Brain microvascular endothelial cell (primary cell): ENCODE data around the gene PIGO.

Experiments
- DNase-seq: peaks from one replicate; pipeline ENCODE4 v3.0.0-alpha.2; 2020
- H3K27ac ChIP-seq: fragments of 250-450 bp; sonication (Bioruptor Pico); 2 replicates; pipeline ENCODE4 v1.5.1; 2020; ENCODE audit warnings: mild to moderate bottlenecking, moderate library complexity
- H3K27me3 ChIP-seq: fragments of 250-450 bp; sonication (Bioruptor Pico); replicated peaks from 2 replicates; pipeline ENCODE4 v1.5.1; 2020; ENCODE audit warnings: mild to moderate bottlenecking
- H3K36me3 ChIP-seq: fragments of 250-450 bp; sonication (Bioruptor Pico); replicated peaks from 2 replicates; pipeline ENCODE4 v1.5.1; 2020; ENCODE audit warnings: mild to moderate bottlenecking
- H3K4me3 ChIP-seq: 2 replicates; pipeline ENCODE4 v1.5.1; 2011; ENCODE audit warnings: low read depth, mild to moderate bottlenecking, control low read depth, low read length, moderate library complexity
- in situ Hi-C: cut with HindIII; loops from 2 replicates; pipeline ENCODE4 v1.10.0; 2017; ENCODE audit warnings: low sequenced_read_pairs, low pct_ligation_motif_present
- TF ChIP-seq, protein P1 (sequence below): IDR thresholded peaks from 2 replicates; pipeline ENCODE4 v1.5.1; 2011; ENCODE audit warnings: low read depth, mild to moderate bottlenecking, moderate library complexity, low read length, control low read depth, inconsistent platforms; ENCODE audit errors: missing control alignments

The PIGO gene

DNA sequence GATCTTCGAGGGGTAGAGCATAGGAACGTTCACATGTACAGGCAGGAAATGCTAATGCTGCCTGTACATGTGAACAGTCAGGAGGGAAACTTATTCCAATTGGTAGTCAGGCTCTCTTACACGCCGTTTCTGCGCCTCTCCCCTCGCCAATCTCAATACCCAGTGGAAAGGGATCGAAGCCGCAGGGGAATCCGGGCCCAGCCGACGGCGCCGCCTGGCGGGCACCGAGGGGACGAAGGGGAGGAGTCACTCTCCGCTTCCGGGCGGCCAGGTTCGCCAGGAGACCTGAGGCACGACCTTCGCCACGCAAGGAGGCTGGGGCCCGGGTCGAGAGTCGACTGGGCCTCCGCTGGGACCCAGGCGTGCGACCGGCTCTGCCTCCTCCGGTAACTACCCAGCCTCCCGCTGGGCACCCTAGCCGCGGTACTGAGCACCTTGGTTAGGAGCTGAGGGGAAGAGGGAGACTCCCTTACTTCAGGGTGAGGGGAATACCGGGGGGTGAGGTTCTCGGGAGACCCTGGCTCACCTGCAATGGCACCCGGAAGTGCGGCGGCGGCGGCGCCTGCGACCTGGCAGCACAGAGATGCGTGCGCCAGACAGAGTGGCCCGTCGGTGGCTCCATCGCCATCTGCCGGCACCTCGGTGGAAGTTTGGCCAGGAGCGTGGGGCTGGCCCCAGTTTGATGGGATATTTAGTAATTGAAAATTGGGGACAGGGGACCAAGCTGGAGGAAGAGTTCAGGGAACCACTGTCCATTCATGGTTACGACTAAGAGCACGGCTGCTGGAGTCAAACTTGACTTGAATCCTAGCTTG lies at the start of gene PIGO:
PIGO (minus strand) TSS at position 557 of the 815 bp plus-strand sequence. CDS start 1,026 bp downstream, outside the sequence.
- peak; percentile 76 for DNase-seq
- no peaks in the 10 kb centered on the region for H3K27me3 ChIP-seq
- TF ChIP-seq, protein P1, sequence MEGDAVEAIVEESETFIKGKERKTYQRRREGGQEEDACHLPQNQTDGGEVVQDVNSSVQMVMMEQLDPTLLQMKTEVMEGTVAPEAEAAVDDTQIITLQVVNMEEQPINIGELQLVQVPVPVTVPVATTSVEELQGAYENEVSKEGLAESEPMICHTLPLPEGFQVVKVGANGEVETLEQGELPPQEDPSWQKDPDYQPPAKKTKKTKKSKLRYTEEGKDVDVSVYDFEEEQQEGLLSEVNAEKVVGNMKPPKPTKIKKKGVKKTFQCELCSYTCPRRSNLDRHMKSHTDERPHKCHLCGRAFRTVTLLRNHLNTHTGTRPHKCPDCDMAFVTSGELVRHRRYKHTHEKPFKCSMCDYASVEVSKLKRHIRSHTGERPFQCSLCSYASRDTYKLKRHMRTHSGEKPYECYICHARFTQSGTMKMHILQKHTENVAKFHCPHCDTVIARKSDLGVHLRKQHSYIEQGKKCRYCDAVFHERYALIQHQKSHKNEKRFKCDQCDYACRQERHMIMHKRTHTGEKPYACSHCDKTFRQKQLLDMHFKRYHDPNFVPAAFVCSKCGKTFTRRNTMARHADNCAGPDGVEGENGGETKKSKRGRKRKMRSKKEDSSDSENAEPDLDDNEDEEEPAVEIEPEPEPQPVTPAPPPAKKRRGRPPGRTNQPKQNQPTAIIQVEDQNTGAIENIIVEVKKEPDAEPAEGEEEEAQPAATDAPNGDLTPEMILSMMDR: peak; percentile 94
- H3K4me3 ChIP-seq: peak within 1 kb of the TSS; percentile 96
- H3K27ac ChIP-seq: peak within 1 kb of the TSS; percentile 97
- in situ Hi-C loops: no loop called here
- H3K36me3 ChIP-seq: peaks cover 34% of the 10 kb centered on the region

- H3K27me3 ChIP-seq: no peaks in the 10 kb centered on the region
- no peaks in the 10 kb centered on the region for H3K36me3 ChIP-seq
- in situ Hi-C loops: no loop called here
- no peak for DNase-seq
- no peak overlapping the region for H3K27ac ChIP-seq
- H3K4me3 ChIP-seq: no peak overlapping the region
- TF ChIP-seq, protein P1: no peak
These were observed 45.6 kb upstream of the PIGO start for GRCh38 chr9:35142037-35142436.

DNA sequence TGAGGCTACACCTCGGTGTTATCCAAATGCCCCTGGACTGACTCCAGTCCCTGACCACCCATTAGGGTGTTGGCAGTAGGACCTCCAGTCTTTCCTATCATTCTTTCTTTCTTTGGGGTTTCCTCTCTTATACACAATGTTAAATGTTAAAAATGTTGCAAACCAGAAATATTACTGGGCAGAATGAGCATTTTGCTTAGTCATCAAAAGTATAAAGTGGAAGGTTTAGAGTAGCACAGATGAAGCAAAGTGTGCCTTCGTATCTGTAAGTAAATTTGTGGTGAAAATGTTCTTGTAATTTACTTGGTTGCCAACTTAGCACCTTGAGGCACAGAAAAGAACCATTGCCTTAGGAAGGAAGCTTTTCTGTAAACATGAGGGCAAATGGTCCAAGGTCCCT lies 43.7 kb upstream of the PIGO start:
- Histone ChIP-seq H3K27me3 (no peaks in the 10 kb centered on the region), H3K36me3 (no peaks in the 10 kb centered on the region), H3K27ac (no peak overlapping the region), H3K4me3 (no peak overlapping the region)
- DNase-seq: no peak
- TF ChIP-seq, protein P1: no peak
- in situ Hi-C loops: no loop called here

GRCh38 chr9:35136866-35137265 lies 40.5 kb upstream of the PIGO start:
- H3K27me3 ChIP-seq: no peaks in the 10 kb centered on the region
- H3K27ac ChIP-seq: no peak overlapping the region
- in situ Hi-C loops: no loop called here
- H3K4me3 ChIP-seq: no peak overlapping the region
- no peaks in the 10 kb centered on the region for H3K36me3 ChIP-seq
- TF ChIP-seq, protein P1: no peak
- DNase-seq: no peak

DNA sequence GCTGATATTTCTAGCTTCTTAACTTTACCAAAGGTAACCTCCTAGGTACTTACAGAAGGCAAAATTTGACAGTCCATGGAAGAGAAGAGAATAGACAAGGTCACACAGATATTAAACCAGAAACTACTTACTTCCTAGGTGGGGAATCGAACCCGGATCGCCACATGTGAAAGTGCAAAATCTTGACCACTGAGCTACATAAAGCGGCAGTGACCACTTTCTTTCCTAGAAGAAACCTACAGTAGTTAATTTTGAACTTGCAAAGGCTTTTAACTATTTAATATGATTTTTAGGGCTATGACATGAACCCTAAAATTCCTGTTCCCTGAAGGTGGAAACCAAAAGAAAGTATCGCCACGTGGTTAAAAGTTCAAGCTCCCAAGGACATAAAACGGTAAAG lies 39.6 kb upstream of the PIGO start:
- in situ Hi-C loops: no loop called here
- no peak overlapping the region for H3K27ac ChIP-seq
- no peaks in the 10 kb centered on the region for H3K27me3 ChIP-seq

More for the DNA sequence above, 39.6 kb upstream of the PIGO start:
- H3K4me3 ChIP-seq: no peak overlapping the region
- no peak for DNase-seq
- TF ChIP-seq, protein P1: no peak
- no peaks in the 10 kb centered on the region for H3K36me3 ChIP-seq
